ENCODE data around the gene FAM210B. TPM values are rescaled to one million over a fixed set of nuclear protein-coding genes. Genes with fewer than 3 reads are reported as not detected.
A peak's percentile ranks its signal among the peaks of the same experiment; 100 is the strongest.

The FAM210B gene
- total and polyA plus RNA-seq, 2 of the 13 experiments (the other 11 are each of a cell fraction or from before 2014, with no cell fraction given) = 75.9 to 107 TPM

- DNase-seq (ENCODE audit: low spot score) = peak; percentile 74
- H3K27ac ChIP-seq (ENCODE audit: extremely low read length, insufficient read depth, low read length) = no peak overlapping the region
- in situ Hi-C loops (cut with HindIII; ENCODE audit: extremely low pct_ligation_motif_present, low pct_unique_long_range_greater_than_20kb) = no loop called here
- TF ChIP-seq ZBTB42 (CRISPR knock-in tag; IDR thresholded peaks at IDR 0.05) = no peak
- TF ChIP-seq MIER3 (CRISPR knock-in tag; IDR thresholded peaks at IDR 0.05; ENCODE audit: borderline replicate concordance) = no peak
- TF ChIP-seq USF2 (IDR thresholded peaks at IDR 0.05; ENCODE audit: low read depth, low read length) = no peak
- no peak for TF ChIP-seq USF2 (CRISPR knock-in tag; IDR thresholded peaks at IDR 0.05; ENCODE audit: borderline replicate concordance)
- no peak for TF ChIP-seq TBL1XR1 (IDR thresholded peaks at IDR 0.05; ENCODE audit: borderline replicate concordance, low read length, partially characterized antibody)
- TF ChIP-seq ZSCAN5A (CRISPR knock-in tag; IDR thresholded peaks at IDR 0.05; ENCODE audit: borderline replicate concordance) = no peak
- TF ChIP-seq SP2 (CRISPR knock-in tag; IDR thresholded peaks at IDR 0.05) = no peak
- peak; percentile 57; the same call in 1 of the 2 replicates for TF ChIP-seq ARID5B (CRISPR knock-in tag; IDR thresholded peaks at IDR 0.05)
- no peak for TF ChIP-seq ZSCAN31 (CRISPR knock-in tag; IDR thresholded peaks at IDR 0.05; ENCODE audit: low read depth)
- no peak for TF ChIP-seq RFXAP (CRISPR knock-in tag; IDR thresholded peaks at IDR 0.05; ENCODE audit: borderline replicate concordance)
- no peak for TF ChIP-seq IRF9 (CRISPR knock-in tag; IDR thresholded peaks at IDR 0.05; ENCODE audit: borderline replicate concordance)
Measured at GRCh38 chr20:56348305-56348693, 10.5 kb upstream of the FAM210B start.

More at GRCh38 chr20:56348305-56348693, 10.5 kb upstream of the FAM210B start:
- CTCF ChIA-PET (ENCODE audit: low intra/inter-chr PET ratio, low total read pairs) = no interaction called here
- H3K36me3 ChIP-seq (replicated peaks in 1 of 2; ENCODE audit: control insufficient read depth in 1 of 2, insufficient read depth in 2 of 2, low read length in 2 of 2) = no peaks in the 10 kb centered on the region
- ATAC-seq = peak; percentile 57
- under 1% methylated on average over 5 of the region's 5 CpGs for WGBS (ENCODE audit: low lambda C conversion rate)
- peaks cover 14% of the 10 kb centered on the region for H3K4me1 ChIP-seq (ENCODE audit: insufficient read depth, low read length)
- H2AFZ ChIP-seq (ENCODE audit: low read length) = no peak overlapping the region
- H4K20me1 ChIP-seq (ENCODE audit: insufficient read depth, low read length) = no peaks in the 10 kb centered on the region
- peak; percentile 28 for FAIRE-seq
- H3K9ac ChIP-seq (ENCODE audit: insufficient read depth, low read depth, low read length) = no peak overlapping the region
- no TSS peak for BruUV-seq (replicated peaks)
- intact Hi-C loops (cut with micrococcal nuclease; ENCODE audit: unreplicated experiment) = no loop called here
- no peak overlapping the region for H3K4me3 ChIP-seq (replicated peaks in 1 of 3; ENCODE audit: insufficient read depth in 1 of 3, low read depth in 2 of 3, low read length in 3 of 3)
- POLR2A ChIA-PET = no interaction called here
- H3K4me2 ChIP-seq (ENCODE audit: low read depth, low read length) = peak overlapping the region; percentile 9
- H3K79me2 ChIP-seq (ENCODE audit: insufficient read depth, low read length) = no peaks in the 10 kb centered on the region
- peaks cover 0 to 8% of the 10 kb centered on the region in 2 experiments; a peak in 1 of 5 replicates for H3K27me3 ChIP-seq (ENCODE audit: control insufficient read depth in 1 of 2, insufficient read depth in 2 of 2, low read length in 2 of 2)
- H3K9me3 ChIP-seq (ENCODE audit: low read length) = no peaks in the 10 kb centered on the region
